ENCODE measurements around the gene CTLA4.

DNA sequence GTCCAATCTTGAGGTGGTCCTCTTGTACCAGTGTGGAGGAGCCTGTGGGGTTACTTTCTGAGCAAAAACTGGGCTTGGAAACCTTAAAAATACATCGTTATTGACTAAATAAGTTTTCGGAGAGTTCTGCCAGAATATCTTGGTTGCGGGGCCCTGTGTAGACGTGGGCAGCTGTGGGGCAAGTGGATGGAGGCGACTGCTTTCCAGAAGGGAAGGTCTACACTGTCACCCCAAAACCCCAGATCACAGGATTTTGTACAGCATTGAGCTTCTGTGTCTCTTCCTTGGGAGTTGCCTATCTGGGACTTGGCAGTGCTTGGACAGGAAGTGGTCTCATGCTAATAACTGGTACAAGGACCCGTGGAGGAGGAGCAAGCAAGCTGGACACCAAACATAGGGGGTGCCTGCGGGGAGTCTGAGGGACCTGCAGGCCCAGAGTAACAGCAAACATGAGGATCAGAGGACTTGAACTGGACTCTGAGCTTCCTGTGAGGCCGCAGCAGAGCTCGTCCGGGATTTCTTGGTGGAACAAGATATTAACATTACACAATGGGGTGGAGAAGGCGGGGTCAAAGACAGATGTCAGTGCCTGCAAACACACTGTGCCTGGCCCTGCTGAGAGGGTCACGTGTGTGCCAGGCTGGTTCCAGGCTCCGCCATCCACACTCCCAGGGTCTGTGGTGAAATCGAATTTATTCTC is 48.0 kb upstream of the CTLA4 start:
- TF ChIP-seq, protein P1, sequence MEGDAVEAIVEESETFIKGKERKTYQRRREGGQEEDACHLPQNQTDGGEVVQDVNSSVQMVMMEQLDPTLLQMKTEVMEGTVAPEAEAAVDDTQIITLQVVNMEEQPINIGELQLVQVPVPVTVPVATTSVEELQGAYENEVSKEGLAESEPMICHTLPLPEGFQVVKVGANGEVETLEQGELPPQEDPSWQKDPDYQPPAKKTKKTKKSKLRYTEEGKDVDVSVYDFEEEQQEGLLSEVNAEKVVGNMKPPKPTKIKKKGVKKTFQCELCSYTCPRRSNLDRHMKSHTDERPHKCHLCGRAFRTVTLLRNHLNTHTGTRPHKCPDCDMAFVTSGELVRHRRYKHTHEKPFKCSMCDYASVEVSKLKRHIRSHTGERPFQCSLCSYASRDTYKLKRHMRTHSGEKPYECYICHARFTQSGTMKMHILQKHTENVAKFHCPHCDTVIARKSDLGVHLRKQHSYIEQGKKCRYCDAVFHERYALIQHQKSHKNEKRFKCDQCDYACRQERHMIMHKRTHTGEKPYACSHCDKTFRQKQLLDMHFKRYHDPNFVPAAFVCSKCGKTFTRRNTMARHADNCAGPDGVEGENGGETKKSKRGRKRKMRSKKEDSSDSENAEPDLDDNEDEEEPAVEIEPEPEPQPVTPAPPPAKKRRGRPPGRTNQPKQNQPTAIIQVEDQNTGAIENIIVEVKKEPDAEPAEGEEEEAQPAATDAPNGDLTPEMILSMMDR (IDR thresholded peaks at IDR 0.05; ENCODE audit: low read depth, low read length) = no peak
- no peak for TF ChIP-seq POLR2A (IDR thresholded peaks at IDR 0.05; ENCODE audit: extremely low read depth, insufficient read length)
